Measurements from ENCODE around the gene S100A16. TPM values are rescaled to one million over a fixed set of nuclear protein-coding genes. Genes with fewer than 3 reads are reported as not detected.
A peak's percentile ranks its signal among the peaks of the same experiment; 100 is the strongest.

S100A16 gene
- total and polyA plus RNA-seq, 5 donors from 2014 or later: not detected

DNA sequence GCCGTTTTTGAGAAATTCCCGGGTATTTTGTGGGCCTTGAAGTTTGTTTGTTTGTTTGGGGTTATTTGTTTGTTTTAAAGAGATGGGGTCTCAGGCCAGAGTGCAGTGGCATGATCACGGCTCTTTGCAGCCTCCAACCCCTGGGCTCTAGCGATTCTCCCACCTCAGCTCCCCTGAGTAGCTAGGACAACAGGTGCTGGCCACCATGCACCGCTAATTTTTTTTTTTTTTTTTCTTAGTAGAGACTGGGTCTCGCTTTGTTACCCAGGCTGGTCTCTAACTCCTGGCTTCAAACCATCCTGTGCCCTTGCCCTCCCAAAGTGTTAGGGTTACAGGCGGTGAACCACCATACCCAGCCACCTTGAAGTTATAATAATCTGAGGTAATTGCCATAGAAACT is 22.9 kb upstream of the S100A16 start:
- ATAC-seq (ENCODE audit: low read depth in 2 of 2): no peak
- Histone ChIP-seq H3K4me3 (ENCODE audit: low read depth, low read length) (peak overlapping the region; percentile 47), H3K4me1 (ENCODE audit: control insufficient read depth, insufficient read depth, low read length, poor library complexity, severe bottlenecking) (peaks cover 19% of the 10 kb centered on the region), H3K27ac (ENCODE audit: insufficient read depth, low read length, poor library complexity, severe bottlenecking) (peak overlapping the region; percentile 100), H3K9me3 (ENCODE audit: control insufficient read depth in 2 of 2, low read length in 2 of 2) (no peaks in the 10 kb centered on the region), H3K27me3 (ENCODE audit: control insufficient read depth, insufficient read depth, low read length) (no peaks in the 10 kb centered on the region), H3K36me3 (ENCODE audit: control insufficient read depth, insufficient read depth, low read length) (peaks cover 48% of the 10 kb centered on the region)
- Mint-ChIP-seq H3K27ac (peak overlapping the region in 2 of 3 donors; percentile 86 to 100), H3K4me1 (peaks cover 15 to 56% (median 36%) of the 10 kb centered on the region in 4 donors), H3K27me3 (peaks cover 6% of the 10 kb centered on the region), H3K4me3 (peak overlapping the region; percentile 82 to 100 (median 97)), H3K9me3 (no peaks in the 10 kb centered on the region), H3K36me3 (peaks cover 19% of the 10 kb centered on the region)
- no peak for DNase-seq

DNA sequence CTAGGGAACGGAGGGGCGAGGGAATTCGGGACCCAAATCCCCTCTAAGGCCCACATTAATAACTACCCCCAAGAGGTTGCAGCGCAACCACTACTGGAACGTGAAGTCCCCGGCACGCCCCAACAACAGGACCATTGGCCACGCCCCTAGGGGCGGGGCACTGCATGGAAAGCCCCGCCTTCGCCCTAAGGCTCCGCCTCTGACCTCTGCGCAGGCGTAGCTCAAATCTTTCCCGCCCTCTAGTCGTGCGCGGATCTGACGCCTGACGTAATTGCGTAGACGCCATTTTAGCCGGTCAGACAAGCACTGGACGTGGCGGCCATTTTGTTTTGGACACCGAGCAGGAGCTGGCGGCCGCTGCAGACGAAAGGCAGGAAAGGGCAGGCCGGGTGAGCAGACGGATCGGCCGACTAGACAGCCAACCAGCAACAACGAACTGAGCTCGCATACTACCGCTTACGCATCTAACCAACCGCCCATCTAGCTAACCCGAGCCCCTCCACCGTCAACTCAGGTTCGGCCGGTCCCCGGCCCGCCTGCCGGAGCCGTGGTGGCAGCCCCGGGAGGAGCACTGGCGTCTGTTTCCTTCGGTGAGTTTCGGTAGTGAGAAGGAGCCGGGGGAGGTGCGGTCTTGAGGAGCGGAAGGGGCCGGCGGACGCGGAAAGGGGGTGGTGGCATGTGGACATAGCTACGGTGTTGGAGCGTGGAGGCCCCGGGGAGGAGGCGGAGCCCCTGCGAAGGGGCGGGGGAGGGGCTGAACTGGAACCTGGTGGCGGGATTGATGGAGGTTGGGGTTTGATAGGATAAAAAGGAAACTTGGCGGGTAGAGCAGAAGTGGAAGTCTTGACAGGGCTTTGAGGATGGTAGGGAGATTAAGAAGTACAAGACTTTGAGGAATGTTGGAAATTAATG is 21.1 kb upstream of the S100A16 start, which contains the start of gene CHTOP:
CHTOP (plus strand) TSS at position 313 of the 912 bp plus-strand sequence. CDS start 2,523 bp downstream, outside the sequence.
- ATAC-seq (ENCODE audit: low read depth in 2 of 2) (peak; percentile 89 to 90), DNase-seq (peak; percentile 93 to 98 (median 97))
- peak within 1 kb of the TSS; percentile 98 to 100 (median 100) for H3K4me3 Mint-ChIP-seq
- H3K36me3 Mint-ChIP-seq: peaks cover 19% of the 10 kb centered on the region
- Histone ChIP-seq H3K36me3 (ENCODE audit: control insufficient read depth, insufficient read depth, low read length) (peaks cover 31% of the 10 kb centered on the region), H3K9me3 (ENCODE audit: control insufficient read depth in 2 of 2, low read length in 2 of 2) (no peaks in the 10 kb centered on the region), H3K27me3 (ENCODE audit: control insufficient read depth, insufficient read depth, low read length) (no peaks in the 10 kb centered on the region), H3K4me1 (ENCODE audit: control insufficient read depth, insufficient read depth, low read length, poor library complexity, severe bottlenecking) (peaks cover 19% of the 10 kb centered on the region), H3K27ac (ENCODE audit: insufficient read depth, low read length, poor library complexity, severe bottlenecking) (peak within 1 kb of the TSS; percentile 100), H3K4me3 (ENCODE audit: low read depth, low read length) (peak within 1 kb of the TSS; percentile 95)
- H3K9me3 Mint-ChIP-seq: no peaks in the 10 kb centered on the region
- peaks cover 15 to 50% (median 32%) of the 10 kb centered on the region in 4 donors for H3K4me1 Mint-ChIP-seq
- peak within 1 kb of the TSS; percentile 100 for H3K27ac Mint-ChIP-seq
- H3K27me3 Mint-ChIP-seq: peaks cover 6% of the 10 kb centered on the region

DNA sequence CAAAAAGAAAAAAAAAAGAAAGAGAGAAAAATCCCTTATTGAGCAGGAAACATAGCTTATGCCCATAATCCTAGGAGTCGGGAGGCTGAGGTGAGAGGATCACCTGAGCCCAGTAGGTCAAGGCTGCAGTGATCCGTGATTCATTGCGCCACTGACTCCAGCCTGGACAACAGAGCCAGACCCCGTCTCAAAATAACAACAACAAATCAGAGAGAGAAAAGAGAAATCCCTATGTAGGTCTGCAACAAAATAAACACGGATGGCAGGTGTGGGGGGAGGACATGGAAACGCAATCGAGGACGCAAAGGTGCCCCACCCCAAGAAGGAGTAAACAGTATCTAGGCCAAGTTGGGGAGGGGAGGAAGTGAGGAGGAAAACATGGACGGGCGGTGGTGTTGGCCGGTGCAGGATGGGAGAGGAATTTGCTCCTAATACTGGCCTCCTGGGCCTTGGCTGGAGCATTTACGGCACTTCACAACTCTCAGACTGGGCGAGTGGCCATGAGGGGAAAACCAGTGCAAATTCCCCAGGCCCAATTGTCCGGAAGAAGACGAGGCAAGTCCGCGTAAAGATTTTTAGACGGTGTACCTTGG is 20.3 kb upstream of the S100A16 start:
- Mint-ChIP-seq H3K27ac (peak overlapping the region; percentile 100), H3K36me3 (peaks cover 19% of the 10 kb centered on the region), H3K4me1 (peaks cover 15 to 50% (median 30%) of the 10 kb centered on the region in 4 donors), H3K9me3 (no peaks in the 10 kb centered on the region), H3K27me3 (peaks cover 6% of the 10 kb centered on the region), H3K4me3 (peak overlapping the region; percentile 98 to 100 (median 100))
- no peaks in the 10 kb centered on the region for H3K9me3 ChIP-seq (ENCODE audit: control insufficient read depth in 2 of 2, low read length in 2 of 2)
- ATAC-seq (ENCODE audit: low read depth in 2 of 2): no peak
- peak overlapping the region; percentile 100 for H3K27ac ChIP-seq (ENCODE audit: insufficient read depth, low read length, poor library complexity, severe bottlenecking)
- H3K4me1 ChIP-seq (ENCODE audit: control insufficient read depth, insufficient read depth, low read length, poor library complexity, severe bottlenecking): peaks cover 19% of the 10 kb centered on the region
- no peak for DNase-seq
- no peaks in the 10 kb centered on the region for H3K27me3 ChIP-seq (ENCODE audit: control insufficient read depth, insufficient read depth, low read length)
- H3K36me3 ChIP-seq (ENCODE audit: control insufficient read depth, insufficient read depth, low read length): peaks cover 23% of the 10 kb centered on the region
- H3K4me3 ChIP-seq (ENCODE audit: low read depth, low read length): peak overlapping the region; percentile 95

DNA sequence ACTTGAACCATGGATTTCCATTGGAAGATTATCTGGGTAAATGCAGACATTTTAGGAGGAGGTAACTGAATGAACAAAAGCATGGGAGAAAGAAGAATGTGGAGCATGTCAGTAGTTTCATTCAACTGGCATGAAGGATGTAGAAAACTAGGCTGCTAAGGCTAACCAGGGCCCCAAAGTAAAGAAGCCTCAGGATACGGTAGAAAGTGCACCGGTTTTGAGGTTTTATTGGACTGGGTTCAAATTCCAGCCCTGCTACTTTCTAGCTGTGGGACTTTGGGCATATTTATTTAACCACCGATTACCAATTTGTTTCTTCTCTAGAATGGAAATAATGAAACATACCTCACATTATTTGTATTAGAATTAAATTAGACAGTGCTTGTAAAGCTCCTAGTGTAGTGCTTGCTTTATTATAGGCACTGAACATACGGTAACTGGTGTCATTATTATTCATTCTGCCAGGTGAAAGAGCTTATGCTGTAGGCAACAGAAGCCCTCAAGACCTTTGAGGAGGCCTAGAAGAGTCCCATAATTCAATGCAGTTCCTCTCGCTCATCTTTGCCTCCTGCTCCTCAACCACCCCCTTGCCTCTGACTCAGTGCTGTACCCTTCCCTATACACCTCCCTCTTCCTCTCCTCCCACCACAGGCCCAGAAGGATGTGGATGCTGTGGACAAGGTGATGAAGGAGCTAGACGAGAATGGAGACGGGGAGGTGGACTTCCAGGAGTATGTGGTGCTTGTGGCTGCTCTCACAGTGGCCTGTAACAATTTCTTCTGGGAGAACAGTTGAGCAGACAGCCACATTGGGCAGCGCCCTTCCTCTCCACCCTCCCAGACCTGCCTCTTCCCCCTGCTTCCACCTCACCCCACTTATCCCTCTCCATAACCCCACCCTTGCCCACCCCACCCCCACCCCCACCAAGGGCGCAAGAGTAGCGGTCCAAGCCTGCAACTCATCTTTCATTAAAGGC is 18.4 kb upstream of the S100A16 start:
- H3K4me1 Mint-ChIP-seq: peaks cover 3 to 36% (median 16%) of the 10 kb centered on the region in 4 donors
- peaks cover 13% of the 10 kb centered on the region for H3K4me1 ChIP-seq (ENCODE audit: control insufficient read depth, insufficient read depth, low read length, poor library complexity, severe bottlenecking)
- H3K27ac ChIP-seq (ENCODE audit: insufficient read depth, low read length, poor library complexity, severe bottlenecking): no peak overlapping the region
- H3K27ac Mint-ChIP-seq: peak overlapping the region; percentile 62 to 80 (median 79)
- peaks cover 6% of the 10 kb centered on the region for H3K36me3 ChIP-seq (ENCODE audit: control insufficient read depth, insufficient read depth, low read length)
- no peaks in the 10 kb centered on the region for H3K9me3 ChIP-seq (ENCODE audit: control insufficient read depth in 2 of 2, low read length in 2 of 2)
- no peaks in the 10 kb centered on the region for H3K27me3 ChIP-seq (ENCODE audit: control insufficient read depth, insufficient read depth, low read length)
- no peak overlapping the region for H3K4me3 ChIP-seq (ENCODE audit: low read depth, low read length)
- H3K27me3 Mint-ChIP-seq: peaks cover 6% of the 10 kb centered on the region
- DNase-seq: no peak
- no peaks in the 10 kb centered on the region for H3K9me3 Mint-ChIP-seq
- no peak for ATAC-seq (ENCODE audit: low read depth in 2 of 2)
- peaks cover 7% of the 10 kb centered on the region for H3K36me3 Mint-ChIP-seq
- H3K4me3 Mint-ChIP-seq: peak overlapping the region in 2 of 4 donors; percentile 27 to 80

DNA sequence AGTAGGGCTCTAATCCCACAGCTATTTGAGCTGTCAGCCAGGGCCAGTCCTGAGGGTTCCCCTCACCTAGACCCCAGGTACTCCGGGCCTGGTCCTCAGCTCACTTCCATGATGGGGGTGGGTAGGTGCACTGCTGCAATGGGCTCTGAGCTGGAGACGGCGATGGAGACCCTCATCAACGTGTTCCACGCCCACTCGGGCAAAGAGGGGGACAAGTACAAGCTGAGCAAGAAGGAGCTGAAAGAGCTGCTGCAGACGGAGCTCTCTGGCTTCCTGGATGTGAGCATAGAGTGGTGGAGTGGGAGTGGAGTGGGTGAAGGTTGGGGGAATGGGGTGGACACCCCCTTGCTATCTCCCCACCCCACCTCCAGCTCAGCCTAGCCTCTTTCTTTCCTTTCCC is 17.4 kb upstream of the S100A16 start:
- H3K36me3 Mint-ChIP-seq: peaks cover 7% of the 10 kb centered on the region
- Histone ChIP-seq H3K4me3 (ENCODE audit: low read depth, low read length) (no peak overlapping the region), H3K36me3 (ENCODE audit: control insufficient read depth, insufficient read depth, low read length) (no peaks in the 10 kb centered on the region), H3K27ac (ENCODE audit: insufficient read depth, low read length, poor library complexity, severe bottlenecking) (no peak overlapping the region), H3K27me3 (ENCODE audit: control insufficient read depth, insufficient read depth, low read length) (no peaks in the 10 kb centered on the region), H3K9me3 (ENCODE audit: control insufficient read depth in 2 of 2, low read length in 2 of 2) (no peaks in the 10 kb centered on the region), H3K4me1 (ENCODE audit: control insufficient read depth, insufficient read depth, low read length, poor library complexity, severe bottlenecking) (peaks cover 4% of the 10 kb centered on the region)
- H3K4me1 Mint-ChIP-seq: peaks cover 3 to 28% (median 12%) of the 10 kb centered on the region in 4 donors
- H3K4me3 Mint-ChIP-seq: no peak overlapping the region
- DNase-seq (no peak), ATAC-seq (ENCODE audit: low read depth in 2 of 2) (no peak)
- peak overlapping the region in 1 of 3 donors; percentile 62 for H3K27ac Mint-ChIP-seq
- no peaks in the 10 kb centered on the region for H3K9me3 Mint-ChIP-seq
- peaks cover 6% of the 10 kb centered on the region for H3K27me3 Mint-ChIP-seq

DNA sequence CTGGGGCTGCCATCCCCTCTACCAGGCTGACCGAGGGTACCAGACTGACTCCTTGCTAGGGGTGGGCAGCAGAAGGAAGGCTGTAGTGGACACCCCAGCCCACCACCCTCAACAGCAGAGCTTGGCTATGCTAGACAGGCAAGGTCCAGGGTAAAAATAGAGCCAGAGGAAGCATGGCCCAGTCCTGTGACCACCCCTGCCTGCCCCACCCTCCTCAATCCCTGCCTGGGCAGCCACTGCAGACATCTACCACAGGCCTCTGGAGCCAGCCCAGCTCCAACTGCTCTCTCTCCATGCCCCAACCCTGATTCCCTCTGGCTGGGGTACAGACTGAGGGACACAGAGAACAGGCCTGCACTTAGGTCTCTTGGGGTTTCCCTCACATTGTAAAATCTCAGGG is 17.0 kb upstream of the S100A16 start:
- Mint-ChIP-seq H3K9me3 (no peaks in the 10 kb centered on the region), H3K4me1 (peaks cover 3 to 28% (median 10%) of the 10 kb centered on the region in 4 donors), H3K27ac (peak overlapping the region in 1 of 3 donors; percentile 62), H3K36me3 (peaks cover 7% of the 10 kb centered on the region), H3K4me3 (no peak overlapping the region), H3K27me3 (peaks cover 6% of the 10 kb centered on the region)
- Histone ChIP-seq H3K27me3 (ENCODE audit: control insufficient read depth, insufficient read depth, low read length) (no peaks in the 10 kb centered on the region), H3K4me1 (ENCODE audit: control insufficient read depth, insufficient read depth, low read length, poor library complexity, severe bottlenecking) (no peaks in the 10 kb centered on the region), H3K27ac (ENCODE audit: insufficient read depth, low read length, poor library complexity, severe bottlenecking) (no peak overlapping the region), H3K4me3 (ENCODE audit: low read depth, low read length) (no peak overlapping the region), H3K36me3 (ENCODE audit: control insufficient read depth, insufficient read depth, low read length) (no peaks in the 10 kb centered on the region), H3K9me3 (ENCODE audit: control insufficient read depth in 2 of 2, low read length in 2 of 2) (no peaks in the 10 kb centered on the region)
- DNase-seq (no peak), ATAC-seq (ENCODE audit: low read depth in 2 of 2) (no peak)

DNA sequence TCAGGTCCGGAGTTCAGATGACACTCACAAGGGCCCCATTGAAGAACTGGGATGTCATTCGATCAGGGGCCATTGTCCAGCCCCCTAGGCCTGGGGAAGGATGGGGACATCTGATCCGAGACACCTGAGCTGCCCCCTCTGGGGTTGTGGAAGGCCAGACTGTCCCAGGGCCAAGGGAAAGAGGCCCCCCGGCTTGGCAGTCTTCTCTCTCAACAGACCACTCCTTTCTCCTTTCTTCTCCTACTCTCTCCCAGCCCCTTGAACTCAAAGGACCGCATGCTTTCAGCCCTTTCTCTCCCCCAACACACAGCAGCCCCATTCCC is 16.4 kb upstream of the S100A16 start:
- Mint-ChIP-seq H3K27me3 (peaks cover 6% of the 10 kb centered on the region), H3K27ac (no peak overlapping the region), H3K36me3 (peaks cover 6% of the 10 kb centered on the region), H3K4me3 (no peak overlapping the region), H3K9me3 (no peaks in the 10 kb centered on the region), H3K4me1 (peaks cover 3 to 26% (median 9%) of the 10 kb centered on the region in 4 donors)
- no peaks in the 10 kb centered on the region for H3K27me3 ChIP-seq (ENCODE audit: control insufficient read depth, insufficient read depth, low read length)
- no peaks in the 10 kb centered on the region for H3K36me3 ChIP-seq (ENCODE audit: control insufficient read depth, insufficient read depth, low read length)
- H3K9me3 ChIP-seq (ENCODE audit: control insufficient read depth in 2 of 2, low read length in 2 of 2): no peaks in the 10 kb centered on the region
- DNase-seq: no peak
- H3K4me1 ChIP-seq (ENCODE audit: control insufficient read depth, insufficient read depth, low read length, poor library complexity, severe bottlenecking): no peaks in the 10 kb centered on the region
- ATAC-seq (ENCODE audit: low read depth in 2 of 2): no peak
- H3K4me3 ChIP-seq (ENCODE audit: low read depth, low read length): no peak overlapping the region
- no peak overlapping the region for H3K27ac ChIP-seq (ENCODE audit: insufficient read depth, low read length, poor library complexity, severe bottlenecking)

Data from CD4-positive, CD25-positive, alpha-beta regulatory T cell (primary cell).